Measurements from ENCODE around the gene MRPL37.

- TF ChIP-seq CTCF (IDR thresholded peaks at IDR 0.05) (no peak), EZH2 (IDR thresholded peaks at IDR 0.05) (no peak)
These were observed 31.6 kb upstream of the MRPL37 start for GRCh38 chr1:54168206-54168965.

Measured in neural progenitor cell (in vitro differentiated cells).